Measurements from ENCODE around the gene OR3A3.

Gene OR3A3

DNA sequence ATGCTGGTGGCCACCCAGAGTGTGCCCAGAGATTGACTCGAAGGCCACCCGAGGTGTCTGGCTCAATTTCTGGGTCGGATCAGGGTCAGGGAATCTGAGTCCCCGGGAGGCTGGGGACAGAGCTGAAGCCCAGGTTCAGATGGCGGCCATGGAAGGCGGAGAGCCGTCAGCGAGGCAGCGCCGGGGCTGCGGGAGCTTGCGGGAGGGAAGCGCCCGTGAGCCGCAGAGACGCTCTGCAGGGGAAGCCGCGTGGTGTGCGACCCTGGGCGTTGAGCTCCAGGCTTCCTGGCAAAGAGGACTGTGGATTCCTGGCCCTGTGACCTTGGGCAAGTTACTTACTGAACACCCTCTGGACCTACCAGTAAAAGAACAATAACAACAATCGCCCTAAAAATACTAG lies 61.0 kb downstream of the OR3A3 start:
- no peak for DNase-seq (ENCODE audit: low read depth)
